SK-N-SH treated with all-trans-retinoic acid at 6 μM for 48 hours (cell line): ENCODE results near the gene PARP1.

Experiments used
- BACH2 ChIP-seq: fragments of 250-450 bp; sonication (Bioruptor Pico); IDR thresholded peaks from 2 replicates; pipeline ENCODE4 v1.9.0; 2021; ENCODE audit warnings: mild to moderate bottlenecking, borderline replicate concordance
- POU6F1 ChIP-seq: fragments of 250-450 bp; sonication (Bioruptor Pico); IDR thresholded peaks from 2 replicates; pipeline ENCODE4 v1.8.0; 2021; ENCODE audit warnings: low read depth, mild to moderate bottlenecking, moderate library complexity, borderline replicate concordance
- RARB ChIP-seq: fragments of 250-450 bp; sonication (Bioruptor Pico); IDR thresholded peaks from 2 replicates; pipeline ENCODE4 v1.8.0; 2021; ENCODE audit warnings: mild to moderate bottlenecking, moderate library complexity
- TCF4 ChIP-seq: fragments of 250-450 bp; sonication (Bioruptor Pico); IDR thresholded peaks from 2 replicates; pipeline ENCODE4 v1.8.0; 2021; ENCODE audit warnings: mild to moderate bottlenecking, moderate library complexity, borderline replicate concordance
- ZFP3 ChIP-seq: fragments of 250-450 bp; sonication (Bioruptor Pico); IDR thresholded peaks from 2 replicates; pipeline ENCODE4 v1.5.0; 2020; ENCODE audit warnings: mild to moderate bottlenecking, moderate library complexity
- ZFP30 ChIP-seq: fragments of 450-650 bp; formaldehyde crosslinking; IDR thresholded peaks from 2 replicates; pipeline ENCODE4 v1.5.0; 2022; ENCODE audit warnings: mild to moderate bottlenecking, moderate library complexity
- ZNF565 ChIP-seq: fragments of 450-650 bp; formaldehyde crosslinking; conservative IDR thresholded peaks from 2 replicates; pipeline ENCODE4 v1.5.0; 2020; ENCODE audit warnings: low read depth, mild to moderate bottlenecking, moderate library complexity
- ZNF8 ChIP-seq: fragments of 450-650 bp; formaldehyde crosslinking; IDR thresholded peaks from 2 replicates; pipeline ENCODE4 v1.5.0; 2020; ENCODE audit warnings: mild to moderate bottlenecking, moderate library complexity

GRCh38 chr1:226447932-226448665 is 40.2 kb upstream of the PARP1 start:
- no peak for TF ChIP-seq ZFP30 (CRISPR knock-in tag)
- TF ChIP-seq TCF4: no peak
- no peak for TF ChIP-seq ZNF8 (CRISPR knock-in tag)
- no peak for TF ChIP-seq POU6F1 (CRISPR knock-in tag)
- TF ChIP-seq ZNF565 (CRISPR knock-in tag): no peak
- TF ChIP-seq ZFP3: no peak
- no peak for TF ChIP-seq BACH2 (CRISPR knock-in tag)
- TF ChIP-seq RARB (CRISPR knock-in tag): no peak
